ENCODE data around the gene MRPS24.

The MRPS24 gene

GRCh38 chr7:43870316-43870715 is 999 bp upstream of the MRPS24 start:
- DNase-seq = no peak
- ChIA-PET CTCF (interaction anchor here (1.0 kb wide), 1 partner anchor 109 kb away, joined by 3 read pairs; no protein-coding TSS in a partner anchor), POLR2A (no interaction called here)
- H3K9me3 ChIP-seq (ENCODE audit: control extremely low read depth in 1 of 5, control insufficient read depth in 4 of 5, insufficient read depth in 2 of 5, low read depth in 1 of 5, low read length in 4 of 5) = peaks cover 0 to 2% (median 0%) of the 10 kb centered on the region in 5 experiments
- H3K4me3 ChIP-seq (ENCODE audit: control insufficient read depth in 1 of 7, extremely low read depth in 1 of 7, insufficient read depth in 4 of 7, low read depth in 2 of 7, low read length in 6 of 7) = peak overlapping the region in 3 of 7 experiments; percentile 72 to 96 (median 82)
- H3K4me1 ChIP-seq (ENCODE audit: control extremely low read depth in 1 of 4, control insufficient read depth in 4 of 4, insufficient read depth in 4 of 4, low read length in 3 of 4) = peaks cover 7 to 18% (median 14%) of the 10 kb centered on the region in 4 experiments
- peaks cover 0 to 3% (median 0%) of the 10 kb centered on the region in 5 experiments for H3K27me3 ChIP-seq (replicated peaks in 2 of 5; ENCODE audit: control insufficient read depth in 4 of 5, insufficient read depth in 5 of 5, low read length in 4 of 5)
- H3K36me3 ChIP-seq (ENCODE audit: control insufficient read depth in 4 of 4, insufficient read depth in 4 of 4, low read length in 3 of 4) = peaks cover 8 to 22% (median 12%) of the 10 kb centered on the region in 4 experiments
- no peak overlapping the region for H3K27ac ChIP-seq (ENCODE audit: insufficient read depth in 1 of 2, low read depth in 1 of 2, low read length in 2 of 2, poor library complexity in 1 of 2, severe bottlenecking in 2 of 2)
- 87% methylated on average over 4 of the region's 4 CpGs for WGBS (ENCODE audit: insufficient coverage)

- peaks cover 0 to 3% (median 0%) of the 10 kb centered on the region in 5 experiments for H3K27me3 ChIP-seq (replicated peaks in 2 of 5; ENCODE audit: control insufficient read depth in 4 of 5, insufficient read depth in 5 of 5, low read length in 4 of 5)
- peak overlapping the region; percentile 58 to 96 (median 82) for H3K4me3 ChIP-seq (ENCODE audit: control insufficient read depth in 1 of 7, extremely low read depth in 1 of 7, insufficient read depth in 4 of 7, low read depth in 2 of 7, low read length in 6 of 7)
- DNase-seq = peak; percentile 49 to 78 (median 74)
- H3K9me3 ChIP-seq (ENCODE audit: control extremely low read depth in 1 of 5, control insufficient read depth in 4 of 5, insufficient read depth in 2 of 5, low read depth in 1 of 5, low read length in 4 of 5) = peaks cover 0 to 2% (median 0%) of the 10 kb centered on the region in 5 experiments
- H3K27ac ChIP-seq (ENCODE audit: insufficient read depth in 1 of 2, low read depth in 1 of 2, low read length in 2 of 2, poor library complexity in 1 of 2, severe bottlenecking in 2 of 2) = peak overlapping the region in 1 of 2 experiments; percentile 68
- ChIA-PET POLR2A (no interaction called here), CTCF (interaction anchor here (1.0 kb wide), 1 partner anchor 109 kb away, joined by 3 read pairs; no protein-coding TSS in a partner anchor)
- WGBS (ENCODE audit: insufficient coverage) = 16% methylated on average over 10 of the region's 13 CpGs
- peaks cover 7 to 18% (median 14%) of the 10 kb centered on the region in 4 experiments for H3K4me1 ChIP-seq (ENCODE audit: control extremely low read depth in 1 of 4, control insufficient read depth in 4 of 4, insufficient read depth in 4 of 4, low read length in 3 of 4)
- H3K36me3 ChIP-seq (ENCODE audit: control insufficient read depth in 4 of 4, insufficient read depth in 4 of 4, low read length in 3 of 4) = peaks cover 6 to 21% (median 11%) of the 10 kb centered on the region in 4 experiments
Measured at GRCh38 chr7:43869867-43870240, 537 bp upstream of the MRPS24 start.

- Histone ChIP-seq H3K36me3 (ENCODE audit: control insufficient read depth in 4 of 4, insufficient read depth in 4 of 4, low read length in 3 of 4) (peaks cover 4 to 17% (median 11%) of the 10 kb centered on the region in 4 experiments), H3K9me3 (ENCODE audit: control extremely low read depth in 1 of 5, control insufficient read depth in 4 of 5, insufficient read depth in 2 of 5, low read depth in 1 of 5, low read length in 4 of 5) (peaks cover 0 to 2% (median 0%) of the 10 kb centered on the region in 5 experiments), H3K27ac (ENCODE audit: insufficient read depth in 1 of 2, low read depth in 1 of 2, low read length in 2 of 2, poor library complexity in 1 of 2, severe bottlenecking in 2 of 2) (peak overlapping the region in 1 of 2 experiments; percentile 68), H3K4me3 (ENCODE audit: control insufficient read depth in 1 of 7, extremely low read depth in 1 of 7, insufficient read depth in 4 of 7, low read depth in 2 of 7, low read length in 6 of 7) (peak overlapping the region; percentile 58 to 96 (median 82)), H3K27me3 (replicated peaks in 2 of 5; ENCODE audit: control insufficient read depth in 4 of 5, insufficient read depth in 5 of 5, low read length in 4 of 5) (peaks cover 0 to 5% (median 0%) of the 10 kb centered on the region in 5 experiments), H3K4me1 (ENCODE audit: control extremely low read depth in 1 of 4, control insufficient read depth in 4 of 4, insufficient read depth in 4 of 4, low read length in 3 of 4) (peaks cover 7 to 18% (median 14%) of the 10 kb centered on the region in 4 experiments)
- ChIA-PET POLR2A (no interaction called here), CTCF (interaction anchor here (0.6 kb wide), 1 partner anchor 419 kb away, joined by 4 read pairs; no protein-coding TSS in a partner anchor)
- DNase-seq = no peak
- WGBS (ENCODE audit: insufficient coverage) = 3% methylated on average over 6 of the region's 6 CpGs
Measured at GRCh38 chr7:43868681-43869005, 674 bp downstream of the MRPS24 start.

- 92% methylated on average over 6 of the region's 7 CpGs for WGBS (ENCODE audit: insufficient coverage)
- H3K27ac ChIP-seq (ENCODE audit: insufficient read depth in 1 of 2, low read depth in 1 of 2, low read length in 2 of 2, poor library complexity in 1 of 2, severe bottlenecking in 2 of 2) = no peak overlapping the region
Measured at GRCh38 chr7:43868181-43868580, 1.1 kb downstream of the MRPS24 start.

GRCh38 chr7:43865277-43865676 is 4.0 kb downstream of the MRPS24 start:
- 100% methylated on average over 2 of the region's 3 CpGs for WGBS (ENCODE audit: insufficient coverage)
- no peak for DNase-seq
- Histone ChIP-seq H3K4me1 (ENCODE audit: control extremely low read depth in 1 of 4, control insufficient read depth in 4 of 4, insufficient read depth in 4 of 4, low read length in 3 of 4) (peaks cover 7 to 16% (median 14%) of the 10 kb centered on the region in 4 experiments), H3K36me3 (ENCODE audit: control insufficient read depth in 4 of 4, insufficient read depth in 4 of 4, low read length in 3 of 4) (peaks cover 4 to 17% (median 11%) of the 10 kb centered on the region in 4 experiments), H3K27me3 (replicated peaks in 2 of 5; ENCODE audit: control insufficient read depth in 4 of 5, insufficient read depth in 5 of 5, low read length in 4 of 5) (peaks cover 0 to 5% (median 0%) of the 10 kb centered on the region in 5 experiments), H3K27ac (ENCODE audit: insufficient read depth in 1 of 2, low read depth in 1 of 2, low read length in 2 of 2, poor library complexity in 1 of 2, severe bottlenecking in 2 of 2) (no peak overlapping the region), H3K4me3 (ENCODE audit: control insufficient read depth in 1 of 7, extremely low read depth in 1 of 7, insufficient read depth in 4 of 7, low read depth in 2 of 7, low read length in 6 of 7) (no peak overlapping the region), H3K9me3 (ENCODE audit: control extremely low read depth in 1 of 5, control insufficient read depth in 4 of 5, insufficient read depth in 2 of 5, low read depth in 1 of 5, low read length in 4 of 5) (peaks cover 0 to under 1% (median 0%) of the 10 kb centered on the region in 5 experiments)
- ChIA-PET POLR2A (no interaction called here), CTCF (no interaction called here)

More at GRCh38 chr7:43868181-43868580, 1.1 kb downstream of the MRPS24 start:
- Histone ChIP-seq H3K4me3 (ENCODE audit: control insufficient read depth in 1 of 7, extremely low read depth in 1 of 7, insufficient read depth in 4 of 7, low read depth in 2 of 7, low read length in 6 of 7) (peak overlapping the region in 6 of 7 experiments; percentile 73 to 96 (median 84)), H3K9me3 (ENCODE audit: control extremely low read depth in 1 of 5, control insufficient read depth in 4 of 5, insufficient read depth in 2 of 5, low read depth in 1 of 5, low read length in 4 of 5) (peaks cover 0 to 2% (median 0%) of the 10 kb centered on the region in 5 experiments), H3K27me3 (replicated peaks in 2 of 5; ENCODE audit: control insufficient read depth in 4 of 5, insufficient read depth in 5 of 5, low read length in 4 of 5) (peaks cover 0 to 5% (median 0%) of the 10 kb centered on the region in 5 experiments), H3K4me1 (ENCODE audit: control extremely low read depth in 1 of 4, control insufficient read depth in 4 of 4, insufficient read depth in 4 of 4, low read length in 3 of 4) (peaks cover 7 to 18% (median 14%) of the 10 kb centered on the region in 4 experiments), H3K36me3 (ENCODE audit: control insufficient read depth in 4 of 4, insufficient read depth in 4 of 4, low read length in 3 of 4) (peaks cover 4 to 17% (median 11%) of the 10 kb centered on the region in 4 experiments)
- POLR2A ChIA-PET = no interaction called here
- no peak for DNase-seq
- CTCF ChIA-PET = interaction anchor here (0.6 kb wide), 1 partner anchor 418 kb away, joined by 4 read pairs; no protein-coding TSS in a partner anchor

GRCh38 chr7:43864126-43864525 is 5.2 kb downstream of the MRPS24 start:
- DNase-seq = no peak

GRCh38 chr7:43856996-43857395 is 12.3 kb downstream of the MRPS24 start:
- no peaks in the 10 kb centered on the region for H3K36me3 ChIP-seq (ENCODE audit: control insufficient read depth in 4 of 4, insufficient read depth in 4 of 4, low read length in 3 of 4)
- H3K4me3 ChIP-seq (ENCODE audit: control insufficient read depth in 1 of 7, extremely low read depth in 1 of 7, insufficient read depth in 4 of 7, low read depth in 2 of 7, low read length in 6 of 7) = no peak overlapping the region
- ChIA-PET POLR2A (no interaction called here), CTCF (interaction anchor here (0.5 kb wide), 1 partner anchor 919 kb away, joined by 3 read pairs; no protein-coding TSS in a partner anchor)
- no peaks in the 10 kb centered on the region for H3K4me1 ChIP-seq (ENCODE audit: control extremely low read depth in 1 of 4, control insufficient read depth in 4 of 4, insufficient read depth in 4 of 4, low read length in 3 of 4)
- DNase-seq = no peak
- WGBS (ENCODE audit: insufficient coverage) = 100% methylated on average over 1 of the region's 1 CpG
- no peak overlapping the region for H3K27ac ChIP-seq (ENCODE audit: insufficient read depth in 1 of 2, low read depth in 1 of 2, low read length in 2 of 2, poor library complexity in 1 of 2, severe bottlenecking in 2 of 2)
- peaks cover 0 to 9% (median 0%) of the 10 kb centered on the region in 5 experiments for H3K27me3 ChIP-seq (replicated peaks in 2 of 5; ENCODE audit: control insufficient read depth in 4 of 5, insufficient read depth in 5 of 5, low read length in 4 of 5)
- H3K9me3 ChIP-seq (ENCODE audit: control extremely low read depth in 1 of 5, control insufficient read depth in 4 of 5, insufficient read depth in 2 of 5, low read depth in 1 of 5, low read length in 4 of 5) = no peaks in the 10 kb centered on the region

More at GRCh38 chr7:43864126-43864525, 5.2 kb downstream of the MRPS24 start:
- WGBS (ENCODE audit: insufficient coverage) = 100% methylated on average over 7 of the region's 8 CpGs
- POLR2A ChIA-PET = no interaction called here
- no peaks in the 10 kb centered on the region for H3K9me3 ChIP-seq (ENCODE audit: control extremely low read depth in 1 of 5, control insufficient read depth in 4 of 5, insufficient read depth in 2 of 5, low read depth in 1 of 5, low read length in 4 of 5)
- CTCF ChIA-PET = interaction anchor here (1.0 kb wide), 1 partner anchor 25 kb away, joined by 4 read pairs; no protein-coding TSS in a partner anchor
- peaks cover 4 to 17% (median 11%) of the 10 kb centered on the region in 4 experiments for H3K36me3 ChIP-seq (ENCODE audit: control insufficient read depth in 4 of 4, insufficient read depth in 4 of 4, low read length in 3 of 4)
- peaks cover 0 to 5% (median 0%) of the 10 kb centered on the region in 5 experiments for H3K27me3 ChIP-seq (replicated peaks in 2 of 5; ENCODE audit: control insufficient read depth in 4 of 5, insufficient read depth in 5 of 5, low read length in 4 of 5)
- H3K4me3 ChIP-seq (ENCODE audit: control insufficient read depth in 1 of 7, extremely low read depth in 1 of 7, insufficient read depth in 4 of 7, low read depth in 2 of 7, low read length in 6 of 7) = no peak overlapping the region
- H3K4me1 ChIP-seq (ENCODE audit: control extremely low read depth in 1 of 4, control insufficient read depth in 4 of 4, insufficient read depth in 4 of 4, low read length in 3 of 4) = peaks cover 7 to 10% (median 8%) of the 10 kb centered on the region in 4 experiments
- H3K27ac ChIP-seq (ENCODE audit: insufficient read depth in 1 of 2, low read depth in 1 of 2, low read length in 2 of 2, poor library complexity in 1 of 2, severe bottlenecking in 2 of 2) = no peak overlapping the region

All from common myeloid progenitor, CD34-positive (primary cell).